Frontal cortex (tissue), 4 donors: ENCODE measurements around the gene PTPN3. TPM values are rescaled to one million over a fixed set of nuclear protein-coding genes. Genes with fewer than 3 reads are reported as not detected.

Experiments used
- DNase-seq, 2 donors: peaks; one replicate each; pipeline ENCODE4 v3.0.0; 2012; ENCODE audit warnings: low spot score in 2 of 2
- FAIRE-seq: peaks from 2 replicates; lab custom pipeline; 2012; peaks lifted over from hg19 to GRCh38; lab: Jason Lieb, UNC
- total RNA-seq: library from RNA; depleted of rRNA; stranded (reverse); fragments of >200 nt; gene quantifications from one replicate; pipeline ENCODE4 v1.2.3, GENCODE V29; 2014
- donor health status: control.
- donor health status: control.
- donor health status: control.

Gene PTPN3
- total RNA-seq, 1 donor from 2014 or later, result 3.3 TPM

- DNase-seq (no peak), FAIRE-seq (no peak)
Measured at GRCh38 chr9:109509611-109510010, 11.5 kb upstream of the PTPN3 start.

- FAIRE-seq (no peak), DNase-seq (no peak)
Measured at GRCh38 chr9:109507421-109507838, 9.3 kb upstream of the PTPN3 start.

GRCh38 chr9:109506097-109506712 is 8.1 kb upstream of the PTPN3 start:
- no peak for FAIRE-seq
- DNase-seq, result no peak

GRCh38 chr9:109504689-109505088 is 6.6 kb upstream of the PTPN3 start:
- no peak for DNase-seq
- no peak for FAIRE-seq

- DNase-seq (no peak), FAIRE-seq (no peak)
Measured at GRCh38 chr9:109500421-109500974, 2.4 kb upstream of the PTPN3 start.

GRCh38 chr9:109499631-109500410 is 1.7 kb upstream of the PTPN3 start:
- FAIRE-seq (no peak), DNase-seq (peak; percentile 40 to 51)

- FAIRE-seq (no peak), DNase-seq (no peak)
Measured at GRCh38 chr9:109499093-109499630, 1.1 kb upstream of the PTPN3 start.

- FAIRE-seq, result no peak
- peak in 1 of 2 donors; percentile 46 for DNase-seq
Measured at GRCh38 chr9:109497226-109498153, 617 bp downstream of the PTPN3 start.

GRCh38 chr9:109496841-109497225 is 1.3 kb downstream of the PTPN3 start:
- no peak for DNase-seq
- FAIRE-seq, result no peak

- FAIRE-seq (no peak), DNase-seq (no peak)
Measured at GRCh38 chr9:109496218-109496617, 1.9 kb downstream of the PTPN3 start.

- DNase-seq (no peak), FAIRE-seq (no peak)
Measured at GRCh38 chr9:109493648-109494047, 4.5 kb downstream of the PTPN3 start.

- FAIRE-seq, result no peak
- DNase-seq, result no peak
Measured at GRCh38 chr9:109491590-109491989, 6.5 kb downstream of the PTPN3 start.

- FAIRE-seq (no peak), DNase-seq (no peak)
Measured at GRCh38 chr9:109488791-109489492, 9.2 kb downstream of the PTPN3 start.

- FAIRE-seq (no peak), DNase-seq (no peak)
Measured at GRCh38 chr9:109488351-109488750, 9.8 kb downstream of the PTPN3 start.

- DNase-seq (no peak), FAIRE-seq (no peak)
Measured at GRCh38 chr9:109487247-109487646, 10.9 kb downstream of the PTPN3 start.

GRCh38 chr9:109483744-109484429 is 14.2 kb downstream of the PTPN3 start:
- DNase-seq (no peak), FAIRE-seq (no peak)

GRCh38 chr9:109482391-109482916 is 15.7 kb downstream of the PTPN3 start:
- no peak for DNase-seq
- FAIRE-seq, result no peak

GRCh38 chr9:109481856-109482255 is 16.3 kb downstream of the PTPN3 start:
- DNase-seq (no peak), FAIRE-seq (no peak)

- FAIRE-seq (no peak), DNase-seq (no peak)
Measured at GRCh38 chr9:109479822-109480221, 18.3 kb downstream of the PTPN3 start.
